ENCODE results near the gene FMNL3.
"Not testable (repeated sequence)": the region's sequence is repeated elsewhere in the genome, so short reads cannot be mapped to it uniquely, and the experiment has no call there.

- TF ChIP-seq YY1 (IDR thresholded peaks at IDR 0.05; ENCODE audit: insufficient read depth, insufficient read length); SUZ12 (IDR thresholded peaks at IDR 0.05; ENCODE audit: extremely low read depth, insufficient read depth, insufficient read length): not testable (repeated sequence)
These were observed 101.7 kb downstream of the FMNL3 start, which contains the start of gene FAM186B for GRCh38 chr12:49605539-49605938.

Data from NT2/D1 (cell line).